ENCODE data around the gene MESP2. TPM values are rescaled to one million over a fixed set of nuclear protein-coding genes. Genes with fewer than 3 reads are reported as not detected.

The MESP2 gene
- total and polyA plus RNA-seq, 2 of the 8 experiments (the other 6 are each of a cell fraction or from before 2014, with no cell fraction given) = 0.35 to 0.80 TPM

DNA sequence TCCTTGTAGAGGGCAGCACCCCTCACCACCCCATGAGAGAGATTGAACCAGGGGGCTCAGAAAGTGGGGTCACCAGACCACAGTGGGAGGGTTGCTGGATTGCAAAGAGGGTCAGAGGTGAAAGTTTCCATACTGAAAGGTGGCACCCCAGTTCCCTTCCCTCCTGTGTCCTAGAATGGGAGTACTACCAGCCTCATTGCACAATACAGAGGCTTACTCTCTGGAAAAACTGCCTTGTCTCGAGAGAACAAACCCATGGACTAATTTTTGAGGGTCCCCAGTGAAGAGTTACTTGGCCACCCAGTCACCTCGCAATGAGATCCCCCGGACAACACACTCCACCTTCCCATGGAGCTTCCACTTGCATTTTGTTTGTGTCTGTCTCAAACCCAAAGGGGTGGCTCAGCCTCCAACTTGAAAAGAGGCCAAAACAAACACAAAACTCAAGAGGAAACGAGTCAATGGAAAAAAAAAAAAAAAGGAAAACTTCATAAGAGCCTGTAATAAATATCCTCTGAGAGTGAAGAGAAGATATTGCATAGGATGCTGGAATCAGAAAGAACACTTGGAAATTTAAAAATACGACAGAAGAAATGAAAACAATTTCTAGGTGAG lies 18.6 kb downstream of the MESP2 start (continued):
- TF ChIP-seq, protein P1, sequence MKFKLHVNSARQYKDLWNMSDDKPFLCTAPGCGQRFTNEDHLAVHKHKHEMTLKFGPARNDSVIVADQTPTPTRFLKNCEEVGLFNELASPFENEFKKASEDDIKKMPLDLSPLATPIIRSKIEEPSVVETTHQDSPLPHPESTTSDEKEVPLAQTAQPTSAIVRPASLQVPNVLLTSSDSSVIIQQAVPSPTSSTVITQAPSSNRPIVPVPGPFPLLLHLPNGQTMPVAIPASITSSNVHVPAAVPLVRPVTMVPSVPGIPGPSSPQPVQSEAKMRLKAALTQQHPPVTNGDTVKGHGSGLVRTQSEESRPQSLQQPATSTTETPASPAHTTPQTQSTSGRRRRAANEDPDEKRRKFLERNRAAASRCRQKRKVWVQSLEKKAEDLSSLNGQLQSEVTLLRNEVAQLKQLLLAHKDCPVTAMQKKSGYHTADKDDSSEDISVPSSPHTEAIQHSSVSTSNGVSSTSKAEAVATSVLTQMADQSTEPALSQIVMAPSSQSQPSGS (IDR thresholded peaks at IDR 0.05; ENCODE audit: low read length) = no peak
- no peak for TF ChIP-seq SUZ12 (IDR thresholded peaks at IDR 0.05; ENCODE audit: low read length)
